Measurements from ENCODE around the gene BICRA. TPM values are rescaled to one million over a fixed set of nuclear protein-coding genes. Genes with fewer than 3 reads are reported as not detected.

Gene BICRA
- total RNA-seq, 1 donor from 2014 or later, result 15.9 TPM

DNA sequence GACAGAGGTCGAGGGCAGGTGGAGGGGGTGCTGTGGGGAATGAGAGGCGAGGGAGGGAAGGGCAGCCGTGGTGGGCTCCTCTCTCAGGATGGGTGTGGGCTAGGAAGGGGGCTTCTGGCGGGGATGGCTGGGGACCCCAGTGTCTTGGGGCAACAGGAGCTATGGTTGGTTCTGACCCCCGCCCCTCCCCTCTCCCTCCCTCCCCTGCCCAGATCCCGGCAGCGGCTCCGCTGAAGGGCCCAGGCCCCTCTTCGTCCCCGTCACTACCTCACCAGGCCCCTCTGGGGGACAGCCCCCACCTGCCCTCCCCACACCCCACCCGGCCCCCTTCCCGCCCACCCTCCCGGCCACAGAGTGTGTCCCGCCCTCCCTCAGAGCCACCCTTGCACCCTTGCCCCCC is 85.0 kb downstream of the BICRA start:
- H3K4me1 ChIP-seq, result no peaks in the 10 kb centered on the region

DNA sequence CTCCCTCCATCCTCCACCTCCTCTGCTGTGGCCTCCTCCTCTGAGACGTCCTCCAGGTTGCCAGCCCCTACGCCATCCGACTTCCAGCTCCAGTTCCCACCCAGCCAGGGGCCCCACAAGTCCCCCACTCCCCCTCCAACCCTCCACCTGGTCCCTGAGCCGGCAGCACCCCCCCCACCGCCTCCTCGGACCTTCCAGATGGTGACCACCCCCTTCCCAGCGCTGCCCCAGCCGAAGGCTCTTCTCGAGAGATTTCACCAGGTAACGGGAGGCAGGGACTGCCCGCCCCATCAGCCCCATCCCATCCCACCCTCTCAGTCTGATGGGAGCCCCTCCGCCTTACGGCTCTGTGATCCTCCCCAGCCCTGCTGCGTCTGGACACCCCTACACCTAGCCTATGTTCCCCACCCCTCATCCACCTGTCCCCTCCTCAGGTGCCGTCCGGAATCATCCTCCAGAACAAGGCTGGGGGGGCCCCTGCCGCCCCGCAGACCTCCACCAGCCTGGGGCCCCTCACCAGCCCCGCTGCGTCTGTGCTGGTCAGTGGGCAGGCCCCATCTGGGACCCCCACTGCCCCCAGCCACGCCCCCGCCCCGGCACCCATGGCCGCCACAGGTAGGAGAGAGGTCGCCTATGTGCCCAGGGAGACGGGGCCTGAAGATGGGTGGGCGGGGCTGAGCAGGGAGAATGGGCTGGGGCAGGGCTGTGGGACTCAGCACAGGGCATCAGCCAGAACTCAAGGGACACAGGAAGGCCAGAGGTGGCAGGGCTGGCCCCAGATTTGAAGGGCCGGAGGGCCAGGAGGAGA is 85.7 kb downstream of the BICRA start:
- H3K4me3 ChIP-seq, result no peak overlapping the region
- H3K4me1 ChIP-seq, result no peaks in the 10 kb centered on the region
- H3K36me3 ChIP-seq, result peaks cover 32% of the 10 kb centered on the region
- H3K9me3 ChIP-seq, result no peaks in the 10 kb centered on the region
- no peaks in the 10 kb centered on the region for H3K27me3 ChIP-seq
- TF ChIP-seq, protein P1, sequence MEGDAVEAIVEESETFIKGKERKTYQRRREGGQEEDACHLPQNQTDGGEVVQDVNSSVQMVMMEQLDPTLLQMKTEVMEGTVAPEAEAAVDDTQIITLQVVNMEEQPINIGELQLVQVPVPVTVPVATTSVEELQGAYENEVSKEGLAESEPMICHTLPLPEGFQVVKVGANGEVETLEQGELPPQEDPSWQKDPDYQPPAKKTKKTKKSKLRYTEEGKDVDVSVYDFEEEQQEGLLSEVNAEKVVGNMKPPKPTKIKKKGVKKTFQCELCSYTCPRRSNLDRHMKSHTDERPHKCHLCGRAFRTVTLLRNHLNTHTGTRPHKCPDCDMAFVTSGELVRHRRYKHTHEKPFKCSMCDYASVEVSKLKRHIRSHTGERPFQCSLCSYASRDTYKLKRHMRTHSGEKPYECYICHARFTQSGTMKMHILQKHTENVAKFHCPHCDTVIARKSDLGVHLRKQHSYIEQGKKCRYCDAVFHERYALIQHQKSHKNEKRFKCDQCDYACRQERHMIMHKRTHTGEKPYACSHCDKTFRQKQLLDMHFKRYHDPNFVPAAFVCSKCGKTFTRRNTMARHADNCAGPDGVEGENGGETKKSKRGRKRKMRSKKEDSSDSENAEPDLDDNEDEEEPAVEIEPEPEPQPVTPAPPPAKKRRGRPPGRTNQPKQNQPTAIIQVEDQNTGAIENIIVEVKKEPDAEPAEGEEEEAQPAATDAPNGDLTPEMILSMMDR (IDR thresholded peaks at IDR 0.05), result no peak
- DNase-seq, result no peak
- no peak overlapping the region for H3K27ac ChIP-seq
- ATAC-seq, result no peak
- intact Hi-C loops (cut with DNase I), result loop anchor here (5.0 to 10.0 kb wide), 2 partner anchors 80 to 257 kb away; no protein-coding TSS in a partner anchor

More for the DNA sequence above, 85.0 kb downstream of the BICRA start:
- Histone ChIP-seq H3K27me3 (no peaks in the 10 kb centered on the region), H3K27ac (no peak overlapping the region), H3K9me3 (no peaks in the 10 kb centered on the region), H3K4me3 (no peak overlapping the region), H3K36me3 (peaks cover 25% of the 10 kb centered on the region)
- no peak for ATAC-seq
- intact Hi-C loops (cut with DNase I), result loop anchor here (10.0 kb wide), 1 partner anchor 79 kb away; no protein-coding TSS in a partner anchor
- DNase-seq, result no peak
- TF ChIP-seq, protein P1 (IDR thresholded peaks at IDR 0.05), result no peak

DNA sequence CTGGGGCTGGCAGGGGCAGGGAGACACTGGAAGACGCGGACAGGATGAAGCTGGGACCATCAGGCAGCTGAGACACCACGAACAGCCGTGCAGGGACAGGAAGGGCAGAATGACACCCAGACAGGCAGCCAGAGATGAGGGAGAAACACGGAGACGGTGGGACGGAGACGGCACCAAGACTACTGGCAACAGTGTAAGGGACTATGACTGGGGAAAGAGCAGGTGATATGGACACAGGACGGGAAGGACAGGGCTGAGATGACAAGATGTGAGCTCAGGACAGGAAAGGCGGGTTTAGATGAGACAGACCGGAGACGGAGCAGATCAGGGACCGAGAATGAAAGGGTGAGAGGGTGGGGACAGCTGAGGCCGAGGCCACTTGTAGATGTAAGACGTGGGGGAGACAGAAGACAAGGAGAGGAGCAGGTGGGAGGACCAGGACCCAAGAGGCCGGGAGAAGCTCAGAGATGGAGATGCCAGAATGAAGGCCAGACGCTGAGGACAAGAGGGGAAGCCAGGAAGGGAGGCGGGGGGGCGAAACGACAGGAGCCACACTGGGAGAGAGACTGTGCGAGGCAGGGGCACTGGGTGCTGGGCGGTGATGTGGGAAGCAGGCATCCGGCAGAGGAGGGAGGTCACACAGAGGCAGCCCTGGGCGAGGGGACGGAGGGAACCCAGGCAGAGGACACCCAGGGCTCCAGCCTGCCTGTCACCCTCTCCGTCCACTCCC is 86.8 kb downstream of the BICRA start:
- TF ChIP-seq, protein P1 (IDR thresholded peaks at IDR 0.05), result no peak
- no peak overlapping the region for H3K4me3 ChIP-seq
- H3K36me3 ChIP-seq, result peaks cover 40% of the 10 kb centered on the region
- no peaks in the 10 kb centered on the region for H3K9me3 ChIP-seq
- no peaks in the 10 kb centered on the region for H3K4me1 ChIP-seq
- ATAC-seq (no peak), DNase-seq (no peak)
- H3K27ac ChIP-seq, result no peak overlapping the region
- intact Hi-C loops (cut with DNase I), result loop anchor here (5.0 to 10.0 kb wide), 2 partner anchors 81 to 258 kb away; no protein-coding TSS in a partner anchor
- H3K27me3 ChIP-seq, result no peaks in the 10 kb centered on the region

DNA sequence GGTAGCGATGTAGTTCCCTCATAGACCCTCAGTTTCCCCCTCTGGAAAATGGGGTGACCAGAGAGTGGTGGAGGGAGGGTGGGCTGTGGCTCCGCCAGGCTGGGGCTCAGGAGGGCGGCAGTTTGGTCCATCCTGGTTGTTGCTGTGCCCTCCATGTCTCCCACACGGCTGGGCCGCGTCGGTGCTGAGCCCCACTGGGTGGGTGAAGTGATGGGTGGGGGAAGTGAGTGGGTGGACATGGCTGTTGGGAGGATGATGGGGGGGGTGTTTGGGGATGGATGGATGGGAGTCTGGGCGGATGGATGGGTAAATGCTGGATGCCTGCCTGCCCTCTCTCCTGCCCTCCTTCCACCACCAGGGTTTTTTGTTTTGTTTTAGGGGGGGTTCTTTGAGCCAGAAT is 87.7 kb downstream of the BICRA start:
- Histone ChIP-seq H3K4me1 (no peaks in the 10 kb centered on the region), H3K36me3 (peaks cover 37% of the 10 kb centered on the region), H3K27ac (no peak overlapping the region), H3K9me3 (no peaks in the 10 kb centered on the region), H3K27me3 (no peaks in the 10 kb centered on the region), H3K4me3 (no peak overlapping the region)
- intact Hi-C loops (cut with DNase I), result loop anchor here (5.0 to 10.0 kb wide), 2 partner anchors 82 to 259 kb away; no protein-coding TSS in a partner anchor
- TF ChIP-seq, protein P1 (IDR thresholded peaks at IDR 0.05), result no peak
- ATAC-seq, result no peak
- DNase-seq, result no peak

DNA sequence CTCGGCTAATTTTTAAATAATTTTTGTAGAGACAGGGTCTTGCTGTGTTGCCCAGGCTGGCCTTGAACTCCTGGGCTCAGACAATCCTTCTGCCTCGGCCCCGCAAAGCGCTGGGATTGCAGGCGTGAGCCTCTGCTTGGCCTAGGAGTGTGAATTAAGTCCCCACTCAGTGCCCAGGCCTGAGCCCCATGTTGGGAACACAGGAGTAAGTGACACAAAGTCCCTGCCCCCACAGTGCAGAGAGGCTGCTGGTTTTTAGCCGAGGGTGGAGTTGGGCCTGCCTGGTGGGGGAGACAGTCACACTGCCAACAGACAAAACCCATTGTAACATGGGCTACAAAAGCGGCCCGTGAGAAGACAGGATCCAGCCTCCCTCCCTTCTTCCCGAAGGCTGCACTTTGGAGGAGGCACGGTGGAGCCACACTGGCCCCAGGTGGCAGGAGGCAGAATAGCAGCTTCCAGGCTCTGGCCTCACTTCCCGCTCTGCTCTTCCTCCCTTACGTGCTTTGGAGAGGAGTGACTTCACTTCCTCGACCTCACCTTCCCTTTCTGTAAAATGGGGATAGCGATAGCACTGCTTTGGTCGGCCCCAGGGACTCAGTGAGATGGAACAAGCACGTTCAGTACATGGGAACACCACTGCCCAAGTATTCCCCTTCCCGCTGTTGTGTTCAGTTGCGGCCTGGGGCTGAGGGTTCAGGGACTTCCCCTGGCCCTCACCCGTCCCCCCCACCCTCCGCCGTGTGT is 89.1 kb downstream of the BICRA start:
- Histone ChIP-seq H3K9me3 (no peaks in the 10 kb centered on the region), H3K4me3 (no peak overlapping the region), H3K36me3 (peaks cover 40% of the 10 kb centered on the region), H3K27ac (peak overlapping the region; percentile 34), H3K4me1 (no peaks in the 10 kb centered on the region), H3K27me3 (no peaks in the 10 kb centered on the region)
- ATAC-seq, result peak; percentile 94
- TF ChIP-seq, protein P1 (IDR thresholded peaks at IDR 0.05), result peak; percentile 97
- intact Hi-C loops (cut with DNase I), result loop anchor here (5.0 to 10.0 kb wide), 2 partner anchors 83 to 261 kb away; no protein-coding TSS in a partner anchor
- DNase-seq, result peak; percentile 84
